Esophagus muscularis mucosa (tissue), 4 donors: ENCODE measurements around the gene C16orf96.

Experiments used
- CTCF ChIP-seq, 3 experiments: fragments of 200-600 bp in 2 of 3; fragments of 450-650 bp in 1 of 3; sonication (generic) in 2 of 3; IDR thresholded peaks; one replicate each; pipeline ENCODE4 v1.5.1; 2017 to 2019; ENCODE audit warnings: antibody characterized with exemption in 3 of 3, mild to moderate bottlenecking in 2 of 3, moderate library complexity in 1 of 3
- EP300 ChIP-seq: sonication (generic); formaldehyde crosslinking; IDR thresholded peaks from one replicate; pipeline ENCODE4 v1.6.1; 2017; ENCODE audit warnings: antibody characterized with exemption
- POLR2A ChIP-seq: fragments of 450-650 bp; IDR thresholded peaks from one replicate; pipeline ENCODE4 v1.6.1; 2017; ENCODE audit warnings: antibody characterized with exemption, moderate library complexity, mild to moderate bottlenecking, low read depth

DNA sequence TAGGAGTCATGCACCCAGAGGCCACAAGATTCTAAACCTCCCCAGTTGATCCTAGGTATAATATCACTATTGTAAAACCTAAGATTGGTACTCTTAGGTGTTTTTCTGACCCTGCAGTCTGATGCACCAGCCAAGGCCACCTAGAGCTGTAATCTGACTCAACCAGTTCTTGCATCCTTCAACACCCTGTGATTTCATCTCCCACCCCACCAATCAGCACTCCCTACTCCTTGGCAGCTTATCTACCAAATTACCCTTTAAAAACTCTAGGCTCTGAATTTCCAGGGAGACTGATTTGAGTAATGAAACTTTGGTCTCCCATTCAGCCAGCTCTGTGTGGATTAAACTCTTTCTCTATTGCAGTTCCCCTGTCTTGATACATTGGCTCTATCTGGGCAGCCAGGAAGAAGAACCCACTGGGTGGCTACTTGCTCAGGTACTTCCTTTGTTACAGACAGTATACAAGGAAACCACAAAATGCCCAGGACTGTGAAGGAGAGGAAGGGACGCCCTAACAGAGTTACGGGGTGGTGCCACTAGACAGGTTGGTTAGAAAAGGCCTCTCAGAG, 16.3 kb upstream of the C16orf96 start:
- TF ChIP-seq CTCF (IDR thresholded peaks at IDR 0.05) (no peak), POLR2A (no peak), EP300 (no peak)
